Caco-2 (cell line): Measurements from ENCODE around the gene SNX27. TPM values are rescaled to one million over a fixed set of nuclear protein-coding genes. Genes with fewer than 3 reads are reported as not detected.

Experiments
- BruUV-seq: library from RNA; stranded (reverse); fragments of 400-500 nt; replicated peaks from 2 replicates; lab custom pipeline; 2021; lab: Mats Ljungman, UMichigan
- CTCF ChIA-PET: fragments of 300-600 bp; sonication (Branson Sonifier 250); formaldehyde crosslinking; loops from one replicate; lab custom pipeline; 2022; ENCODE audit warnings: antibody characterized with exemption; lab: Charles Lee
- POLR2A ChIA-PET: fragments of 300-600 bp; sonication (Branson Sonifier 250); formaldehyde crosslinking; loops from one replicate; lab custom pipeline; 2022; ENCODE audit warnings: antibody characterized with exemption; lab: Charles Lee
- DNase-seq, 2 experiments: peaks; one replicate each; pipeline versions ENCODE4 v3.0.0 to v3.0.0-alpha.2; 2020 to 2022
- H3K27me3 ChIP-seq: replicated peaks from 2 replicates; pipeline ENCODE4 v1.6.0; 2011; ENCODE audit warnings: low read length; ENCODE audit not compliant: control insufficient read depth, insufficient read depth
- H3K36me3 ChIP-seq: 2 replicates; pipeline ENCODE4 v1.5.1; 2011; ENCODE audit warnings: low read length; ENCODE audit not compliant: control insufficient read depth, insufficient read depth
- H3K4me1 ChIP-seq: fragments of 250-450 bp; sonication (Bioruptor Pico); 2 replicates; pipeline ENCODE4 v1.5.1; 2020; ENCODE audit warnings: mild to moderate bottlenecking
- H3K4me3 ChIP-seq: 2 replicates; pipeline ENCODE4 v1.5.1; 2011; ENCODE audit warnings: low read depth, mild to moderate bottlenecking, control low read depth, low read length
- H3K9me3 ChIP-seq: fragments of 250-450 bp; sonication (Bioruptor Pico); 2 replicates; pipeline ENCODE4 v1.5.1; 2020; ENCODE audit warnings: mild to moderate bottlenecking, moderate library complexity
- H3K27ac Mint-ChIP-seq: one replicate; pipeline ENCODE4 v1.8.0; 2022; ENCODE audit warnings: mixed read lengths; ENCODE audit not compliant: unreplicated experiment
- H3K27me3 Mint-ChIP-seq: one replicate; pipeline ENCODE4 v1.8.0; 2022; ENCODE audit warnings: mixed read lengths; ENCODE audit not compliant: insufficient read depth, unreplicated experiment
- H3K36me3 Mint-ChIP-seq: one replicate; pipeline ENCODE4 v1.8.0; 2022; ENCODE audit warnings: mild to moderate bottlenecking, mixed read lengths; ENCODE audit not compliant: insufficient read depth, unreplicated experiment
- H3K4me1 Mint-ChIP-seq: one replicate; pipeline ENCODE4 v1.8.0; 2022; ENCODE audit warnings: low read depth, mixed read lengths; ENCODE audit not compliant: unreplicated experiment
- H3K4me3 Mint-ChIP-seq: one replicate; pipeline ENCODE4 v1.8.0; 2022; ENCODE audit warnings: mild to moderate bottlenecking, moderate library complexity, mixed read lengths; ENCODE audit not compliant: unreplicated experiment
- H3K9me3 Mint-ChIP-seq: one replicate; pipeline ENCODE4 v1.8.0; 2022; ENCODE audit warnings: mixed read lengths; ENCODE audit not compliant: unreplicated experiment
- intact Hi-C: fragments of 100-400 bp; cut with micrococcal nuclease; formaldehyde crosslinking; loops from one replicate; pipeline ENCODE4 v1.10.0; 2022; ENCODE audit not compliant: unreplicated experiment
- total RNA-seq: library from RNA; stranded (reverse); gene quantifications from 2 replicates; pipeline ENCODE4 v1.2.3, GENCODE V29; 2022
- TF ChIP-seq, protein P1 (sequence below), 2 experiments: fragments of 200-600 bp in 1 of 2; IDR thresholded peaks; 1 replicate in 1 of 2; 2 replicates in 1 of 2; pipeline versions ENCODE4 v1.5.1 to v1.8.0; 2011 to 2022; ENCODE audit warnings: antibody characterized with exemption in 1 of 2, control low read depth in 1 of 2, inconsistent platforms in 1 of 2, low read depth in 1 of 2, low read length in 1 of 2, mild to moderate bottlenecking in 1 of 2, moderate library complexity in 1 of 2; ENCODE audit not compliant: insufficient read depth in 1 of 2, severe bottlenecking in 1 of 2, unreplicated experiment in 1 of 2

SNX27 gene
- total RNA-seq, 1 experiment from 2014 or later = 47.2 TPM

DNA sequence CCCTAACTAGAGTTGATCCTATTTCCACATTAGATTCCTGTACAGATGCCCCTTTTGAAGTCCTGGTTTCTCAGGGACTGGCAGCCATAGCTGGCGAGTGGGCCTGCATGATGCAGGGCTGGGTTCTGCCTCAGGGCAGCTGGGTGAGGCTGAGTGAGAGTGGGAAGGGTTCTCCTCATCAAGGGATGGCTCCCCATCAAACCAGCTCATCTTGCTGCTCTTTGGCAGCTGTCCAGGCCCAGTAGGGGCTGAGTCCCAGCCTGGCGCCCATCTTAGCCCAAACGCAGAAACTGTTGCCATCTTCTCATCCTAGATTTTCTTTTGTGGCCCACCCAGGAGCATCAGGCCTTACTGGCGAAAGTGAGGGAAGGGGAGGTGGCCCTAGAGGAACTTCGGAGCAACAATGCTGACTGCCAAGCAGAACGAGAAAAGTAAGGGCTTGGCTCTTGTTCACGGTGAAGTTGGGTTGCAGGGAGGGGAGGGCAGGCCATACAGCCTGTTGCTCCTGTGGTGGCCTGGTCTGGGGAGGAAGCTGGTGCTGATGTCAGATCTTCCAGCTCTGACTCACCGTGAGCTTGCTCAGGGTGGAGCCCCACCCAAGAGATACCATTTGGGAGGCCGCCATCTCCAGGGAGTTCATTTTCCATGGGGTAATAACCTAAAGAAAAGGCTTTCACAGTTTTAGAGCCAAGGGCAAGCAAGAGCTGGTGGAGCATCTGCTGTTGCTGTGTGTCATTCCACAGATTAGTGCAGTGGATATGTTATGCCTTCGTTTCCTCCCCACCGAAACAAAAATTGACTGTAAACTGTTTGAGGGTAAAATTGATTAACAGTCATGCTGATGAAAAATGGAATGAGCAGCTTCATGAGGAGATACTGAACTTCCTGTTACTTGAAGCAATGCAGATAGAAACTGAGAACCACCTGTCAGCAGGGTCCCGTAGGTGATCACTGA, 37.0 kb upstream of the SNX27 start:
- POLR2A ChIA-PET = no interaction called here
- no peak overlapping the region for H3K4me3 ChIP-seq
- CTCF ChIA-PET = no interaction called here
- TF ChIP-seq, protein P1, sequence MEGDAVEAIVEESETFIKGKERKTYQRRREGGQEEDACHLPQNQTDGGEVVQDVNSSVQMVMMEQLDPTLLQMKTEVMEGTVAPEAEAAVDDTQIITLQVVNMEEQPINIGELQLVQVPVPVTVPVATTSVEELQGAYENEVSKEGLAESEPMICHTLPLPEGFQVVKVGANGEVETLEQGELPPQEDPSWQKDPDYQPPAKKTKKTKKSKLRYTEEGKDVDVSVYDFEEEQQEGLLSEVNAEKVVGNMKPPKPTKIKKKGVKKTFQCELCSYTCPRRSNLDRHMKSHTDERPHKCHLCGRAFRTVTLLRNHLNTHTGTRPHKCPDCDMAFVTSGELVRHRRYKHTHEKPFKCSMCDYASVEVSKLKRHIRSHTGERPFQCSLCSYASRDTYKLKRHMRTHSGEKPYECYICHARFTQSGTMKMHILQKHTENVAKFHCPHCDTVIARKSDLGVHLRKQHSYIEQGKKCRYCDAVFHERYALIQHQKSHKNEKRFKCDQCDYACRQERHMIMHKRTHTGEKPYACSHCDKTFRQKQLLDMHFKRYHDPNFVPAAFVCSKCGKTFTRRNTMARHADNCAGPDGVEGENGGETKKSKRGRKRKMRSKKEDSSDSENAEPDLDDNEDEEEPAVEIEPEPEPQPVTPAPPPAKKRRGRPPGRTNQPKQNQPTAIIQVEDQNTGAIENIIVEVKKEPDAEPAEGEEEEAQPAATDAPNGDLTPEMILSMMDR (IDR thresholded peaks at IDR 0.05; ENCODE audit: insufficient read depth in 1 of 2, low read depth in 1 of 2, low read length in 1 of 2, severe bottlenecking in 1 of 2, unreplicated experiment in 1 of 2) = no peak
- no peak for DNase-seq
- no TSS peak for BruUV-seq
- H3K27ac Mint-ChIP-seq = no peak overlapping the region
- H3K4me1 Mint-ChIP-seq = peaks cover 11% of the 10 kb centered on the region
- intact Hi-C loops = no loop called here
- H3K9me3 Mint-ChIP-seq = no peaks in the 10 kb centered on the region
- peaks cover 91% of the 10 kb centered on the region for H3K36me3 Mint-ChIP-seq
- peaks cover 4% of the 10 kb centered on the region for H3K36me3 ChIP-seq
- H3K27me3 Mint-ChIP-seq = no peaks in the 10 kb centered on the region
- no peaks in the 10 kb centered on the region for H3K9me3 ChIP-seq
- H3K4me3 Mint-ChIP-seq = no peak overlapping the region
- H3K4me1 ChIP-seq = peaks cover 4% of the 10 kb centered on the region
- no peaks in the 10 kb centered on the region for H3K27me3 ChIP-seq

DNA sequence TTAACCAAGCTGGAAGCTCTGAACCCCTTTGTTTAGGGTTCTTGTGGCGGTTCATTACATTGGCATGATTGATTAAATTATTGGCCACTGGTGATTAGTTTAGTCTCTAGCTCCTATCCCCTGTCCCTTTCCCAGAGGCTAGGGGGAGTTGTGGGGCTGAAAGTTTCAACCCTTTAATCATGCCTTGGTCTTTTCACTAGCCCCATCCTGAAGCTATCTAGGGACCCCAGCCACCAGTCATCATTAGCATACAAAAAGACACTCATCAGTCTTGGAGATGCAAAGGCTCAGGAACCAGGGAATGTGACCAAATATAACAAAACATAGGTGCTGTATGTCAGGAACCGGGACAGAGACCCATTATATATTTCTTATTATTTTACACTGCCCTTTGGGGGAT, 34.7 kb upstream of the SNX27 start:
- Mint-ChIP-seq H3K4me1 (peaks cover 9% of the 10 kb centered on the region), H3K9me3 (no peaks in the 10 kb centered on the region), H3K36me3 (peaks cover 96% of the 10 kb centered on the region), H3K4me3 (no peak overlapping the region), H3K27me3 (no peaks in the 10 kb centered on the region), H3K27ac (no peak overlapping the region)
- DNase-seq = no peak
- BruUV-seq = no TSS peak
- Histone ChIP-seq H3K4me1 (no peaks in the 10 kb centered on the region), H3K9me3 (no peaks in the 10 kb centered on the region), H3K36me3 (peaks cover 4% of the 10 kb centered on the region), H3K4me3 (no peak overlapping the region), H3K27me3 (no peaks in the 10 kb centered on the region)
- intact Hi-C loops = no loop called here
- POLR2A ChIA-PET = interaction anchor here (0.5 kb wide), 1 partner anchor 30 kb away, joined by 3 read pairs; no protein-coding TSS in a partner anchor
- CTCF ChIA-PET = no interaction called here
- TF ChIP-seq, protein P1 (IDR thresholded peaks at IDR 0.05; ENCODE audit: insufficient read depth in 1 of 2, low read depth in 1 of 2, low read length in 1 of 2, severe bottlenecking in 1 of 2, unreplicated experiment in 1 of 2) = no peak

DNA sequence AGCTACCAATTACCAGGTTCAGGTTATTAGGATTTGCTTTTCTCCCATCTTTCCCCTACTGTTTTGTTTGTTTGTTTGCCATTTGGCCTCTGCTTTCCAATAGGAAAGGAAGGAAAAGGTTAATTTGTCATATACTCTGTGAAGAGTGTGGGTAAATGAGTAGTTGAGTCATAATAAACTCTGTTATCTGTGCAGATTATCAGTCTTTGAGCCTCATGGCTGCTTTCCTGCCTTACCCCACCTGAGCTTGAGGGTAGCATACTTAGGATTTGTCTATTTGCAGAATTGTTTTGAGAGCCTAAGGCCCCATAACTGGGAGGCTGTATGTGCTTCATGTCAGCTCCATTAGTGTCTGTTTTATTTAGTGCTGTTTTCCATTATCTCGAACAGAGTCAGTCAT, 32.9 kb upstream of the SNX27 start:
- TF ChIP-seq, protein P1 (IDR thresholded peaks at IDR 0.05; ENCODE audit: insufficient read depth in 1 of 2, low read depth in 1 of 2, low read length in 1 of 2, severe bottlenecking in 1 of 2, unreplicated experiment in 1 of 2) = no peak
- Mint-ChIP-seq H3K4me3 (no peak overlapping the region), H3K36me3 (peaks cover 93% of the 10 kb centered on the region), H3K27me3 (no peaks in the 10 kb centered on the region), H3K27ac (no peak overlapping the region), H3K9me3 (no peaks in the 10 kb centered on the region), H3K4me1 (peaks cover 11% of the 10 kb centered on the region)
- intact Hi-C loops = no loop called here
- BruUV-seq = no TSS peak
- no peaks in the 10 kb centered on the region for H3K4me1 ChIP-seq
- POLR2A ChIA-PET = no interaction called here
- H3K36me3 ChIP-seq = peaks cover 6% of the 10 kb centered on the region
- H3K9me3 ChIP-seq = no peaks in the 10 kb centered on the region
- CTCF ChIA-PET = no interaction called here
- DNase-seq = no peak
- no peak overlapping the region for H3K4me3 ChIP-seq
- no peaks in the 10 kb centered on the region for H3K27me3 ChIP-seq
